HG03571 (cell line): ENCODE results near the gene TMCC1.
"Not testable (repeated sequence)": the region's sequence is repeated elsewhere in the genome, so short reads cannot be mapped to it uniquely, and the experiment has no call there.

Experiments used
- ATAC-seq: cut with Tn5 transposase; IDR thresholded peaks from one replicate; pipeline ENCODE4 v1.9.1; 2021; ENCODE audit not compliant: unreplicated experiment

TMCC1 gene

DNA sequence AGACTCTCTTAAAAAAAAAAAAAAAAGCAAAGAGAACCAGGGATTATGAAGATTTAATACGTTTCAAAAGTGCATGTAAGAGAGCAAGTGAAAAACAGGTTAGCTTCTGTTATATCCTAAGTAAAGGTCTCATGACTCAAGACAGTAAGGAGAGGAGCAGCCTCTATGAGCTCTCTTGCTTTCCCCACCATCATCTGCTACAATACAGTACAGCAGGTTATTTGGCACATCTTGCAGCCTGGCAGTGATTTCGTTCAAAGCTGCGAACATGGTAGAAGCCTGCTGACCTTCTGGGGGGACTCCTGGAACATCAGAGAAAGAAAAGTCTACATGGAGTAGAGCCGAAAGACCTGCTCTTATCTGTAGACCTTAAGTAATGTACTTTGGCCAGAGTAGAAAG lies 157.9 kb downstream of the TMCC1 start:
- ATAC-seq, result no peak

DNA sequence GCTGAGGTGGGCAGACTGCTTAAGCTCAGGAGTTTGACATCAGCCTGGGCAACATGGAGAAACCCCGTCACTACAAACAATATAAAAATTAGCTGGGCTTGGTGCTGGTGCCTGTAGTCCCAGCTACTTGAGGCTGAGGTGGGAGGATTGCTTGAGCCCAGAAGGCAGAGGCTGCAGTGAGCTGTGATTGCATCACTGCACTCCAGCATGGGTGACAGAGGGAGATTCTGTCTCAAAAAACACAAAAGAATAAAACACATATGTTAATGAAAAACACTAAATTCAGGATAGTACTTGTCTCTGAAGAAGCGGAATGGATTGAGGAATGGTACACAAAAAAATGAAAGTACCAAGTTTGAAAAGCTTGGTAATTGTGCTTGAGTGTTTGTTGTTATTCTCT lies 159.1 kb downstream of the TMCC1 start:
- no peak for ATAC-seq

DNA sequence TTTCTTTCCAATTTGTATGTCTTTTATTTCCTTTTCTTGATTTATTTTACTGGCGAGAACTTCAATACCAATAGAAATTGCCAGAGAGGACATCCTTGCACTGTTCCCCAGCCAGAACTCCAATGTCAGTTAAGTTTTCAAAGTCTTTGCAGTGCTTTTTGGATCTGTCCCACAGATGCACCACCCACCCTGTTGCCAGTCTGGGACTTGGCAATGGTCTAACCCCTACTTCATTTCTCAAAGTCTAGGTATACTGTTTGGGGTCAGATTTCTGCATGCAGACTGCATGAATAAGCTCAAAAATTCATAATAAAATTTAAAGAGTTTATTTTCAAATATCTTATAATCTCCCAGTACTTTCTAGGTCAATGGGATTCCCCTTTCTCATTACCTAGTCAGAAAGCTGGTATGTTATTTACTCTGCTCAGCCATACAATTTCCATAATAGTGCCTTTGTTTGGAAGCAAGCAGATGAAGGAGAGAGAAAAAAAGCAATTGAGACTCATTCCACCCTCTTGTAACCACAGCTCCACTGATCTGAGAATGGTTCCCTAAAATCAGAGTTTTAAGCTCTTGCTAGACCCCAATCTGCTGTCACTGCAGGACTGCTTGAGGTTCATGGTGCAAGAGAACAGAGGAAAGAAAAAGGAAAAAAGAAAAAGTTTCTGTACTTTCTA lies 161.2 kb downstream of the TMCC1 start:
- ATAC-seq, result no peak

DNA sequence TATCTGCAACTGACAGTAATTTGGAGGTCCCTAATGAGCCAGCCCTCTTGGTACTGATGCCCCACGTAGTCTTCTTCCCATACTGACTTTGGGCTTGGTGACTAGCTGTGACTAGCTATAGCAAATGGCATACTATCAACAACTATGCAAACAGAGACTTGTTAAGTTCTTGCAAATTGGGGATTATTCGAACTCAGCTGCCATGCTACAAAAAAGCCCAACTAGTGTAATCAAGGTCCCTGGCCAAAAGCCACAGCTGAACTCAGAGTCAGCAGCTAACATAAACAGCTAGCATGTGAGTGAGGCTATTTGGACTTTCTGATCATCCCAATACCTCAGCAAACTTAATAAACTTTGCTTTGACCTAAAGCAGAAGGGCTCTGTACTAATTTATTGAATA lies 165.8 kb downstream of the TMCC1 start:
- no peak for ATAC-seq

DNA sequence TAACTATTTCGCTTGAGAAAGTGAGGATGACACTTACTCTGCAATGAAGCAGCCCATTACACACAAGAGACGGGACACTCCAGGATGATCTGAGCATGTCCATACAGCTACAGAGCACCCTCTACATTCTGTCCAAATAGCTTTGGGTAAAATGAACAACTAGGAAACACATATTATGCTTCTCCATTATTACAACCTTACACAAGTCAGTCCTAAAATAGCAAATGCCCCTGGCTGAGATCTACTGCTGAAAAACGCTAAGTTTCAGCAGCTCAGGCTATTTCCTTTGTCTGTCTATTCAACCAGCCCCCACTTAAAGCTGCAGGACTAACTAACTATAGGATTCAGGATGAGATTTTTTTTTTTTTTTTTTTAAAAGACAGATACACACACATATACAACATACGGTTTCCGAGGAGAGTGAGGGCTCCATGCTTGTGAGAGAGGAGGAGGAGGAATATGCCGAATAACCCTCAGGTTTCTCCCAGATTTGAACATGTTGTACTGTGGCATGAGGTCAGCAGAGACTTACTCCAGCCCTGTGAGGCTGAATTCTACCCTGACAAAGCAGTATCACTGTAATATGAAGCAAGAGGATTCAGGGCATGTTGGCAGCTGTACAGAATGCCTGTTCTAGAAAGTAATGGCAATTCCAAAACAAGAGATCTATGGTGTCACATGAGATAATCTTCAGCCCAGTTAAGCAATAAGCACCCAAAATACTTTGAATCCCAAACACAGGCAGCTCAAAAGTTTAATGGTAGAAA lies 169.8 kb downstream of the TMCC1 start:
- no peak for ATAC-seq

DNA sequence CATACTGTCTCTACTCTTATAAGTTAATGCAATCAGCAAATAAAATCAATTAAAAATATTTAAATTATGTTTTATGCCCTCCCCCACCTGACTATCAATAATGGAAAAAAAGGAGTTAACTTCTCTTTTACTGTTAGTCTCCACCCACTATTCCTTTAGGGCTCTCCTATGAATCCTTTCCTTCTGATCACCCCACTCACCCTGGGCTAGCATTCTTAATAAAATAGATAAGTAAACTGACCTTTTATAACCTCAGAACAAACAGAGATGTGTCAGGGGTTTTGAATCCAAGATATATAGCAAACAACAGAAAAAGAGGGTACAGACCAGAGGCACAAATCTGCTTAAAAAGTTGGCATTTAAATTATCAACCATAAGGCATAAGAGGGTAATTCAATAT lies 171.0 kb downstream of the TMCC1 start:
- ATAC-seq, result no peak

DNA sequence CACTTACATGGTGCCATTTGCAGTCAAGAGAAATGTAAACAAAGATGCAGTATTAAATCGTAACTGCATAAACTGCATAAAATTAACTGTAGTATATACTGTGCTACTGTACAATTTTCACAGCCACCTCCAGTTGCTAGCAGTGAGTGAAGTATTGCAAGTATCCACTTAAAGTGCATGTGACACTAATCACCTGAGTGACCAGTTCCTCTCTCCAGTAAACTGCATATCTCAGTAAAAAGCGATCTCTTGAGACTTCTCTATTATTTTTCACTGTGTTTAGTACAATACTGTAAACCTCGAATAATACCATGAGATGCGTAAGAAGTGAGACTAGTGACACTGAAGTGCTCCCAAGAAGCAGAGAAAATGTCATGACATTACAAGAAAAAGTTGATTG lies 175.3 kb downstream of the TMCC1 start:
- no peak for ATAC-seq

DNA sequence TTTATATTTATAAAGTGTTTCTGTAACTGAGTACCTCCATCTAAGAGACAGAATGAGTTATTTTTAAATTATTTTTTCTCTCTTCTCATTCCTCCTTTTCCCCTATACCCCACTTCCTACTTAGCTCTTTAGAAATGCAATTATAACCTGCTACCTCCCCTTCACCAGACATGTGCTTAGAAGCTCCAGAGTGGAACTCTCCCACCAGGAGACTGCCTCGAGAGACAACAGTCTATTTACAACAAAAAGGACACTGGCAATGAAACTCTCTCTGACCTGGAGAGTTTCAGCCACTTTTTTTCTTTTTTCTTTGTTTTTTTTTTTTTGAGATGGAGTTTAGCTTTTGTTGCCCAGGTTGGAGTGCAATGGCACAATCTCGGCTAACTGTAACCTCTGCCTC lies 177.7 kb downstream of the TMCC1 start:
- no peak for ATAC-seq

DNA sequence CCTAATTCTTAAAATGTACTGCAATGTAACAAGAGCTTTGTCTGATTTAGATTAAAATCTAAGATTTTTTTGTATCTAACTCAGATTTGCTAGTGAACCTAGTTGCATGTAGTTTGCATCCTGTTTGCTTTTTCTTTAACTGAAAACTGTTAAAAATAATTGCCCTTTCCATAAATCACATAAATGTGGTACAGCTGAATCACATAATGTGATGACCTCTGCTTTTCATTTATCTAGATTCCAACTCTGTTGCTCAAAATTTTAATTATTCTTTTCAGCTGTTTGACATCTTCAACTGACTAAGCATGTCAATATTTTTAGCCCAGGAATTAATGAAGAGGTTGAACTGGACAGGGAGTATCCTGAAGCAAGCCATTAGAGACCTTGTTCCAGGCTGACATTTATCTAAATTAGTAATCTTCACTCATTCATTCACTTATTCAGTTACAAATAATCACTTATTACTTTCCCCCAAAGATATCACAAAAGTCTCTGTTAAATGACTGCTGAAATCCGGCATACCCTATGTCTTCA lies 185.1 kb downstream of the TMCC1 start:
- no peak for ATAC-seq

DNA sequence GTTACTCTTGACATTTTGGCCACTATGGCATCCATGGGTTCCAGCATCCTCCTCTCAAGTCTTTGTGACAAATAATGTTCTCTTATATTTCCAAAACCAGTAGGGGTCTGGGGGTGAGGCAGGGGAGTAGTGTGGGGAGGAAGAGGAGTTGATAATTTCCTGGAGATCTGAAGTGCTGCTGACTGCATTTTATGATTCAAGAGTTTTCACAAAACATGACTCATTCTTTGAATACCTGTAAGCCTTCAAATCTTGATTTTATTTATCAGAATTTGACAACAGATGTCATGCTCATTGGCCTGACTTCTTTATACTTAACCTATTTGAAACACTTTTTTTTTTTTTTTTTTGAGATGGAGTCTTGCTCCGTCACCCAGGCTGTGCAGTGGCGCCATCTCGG lies 188.2 kb downstream of the TMCC1 start:
- no peak for ATAC-seq

DNA sequence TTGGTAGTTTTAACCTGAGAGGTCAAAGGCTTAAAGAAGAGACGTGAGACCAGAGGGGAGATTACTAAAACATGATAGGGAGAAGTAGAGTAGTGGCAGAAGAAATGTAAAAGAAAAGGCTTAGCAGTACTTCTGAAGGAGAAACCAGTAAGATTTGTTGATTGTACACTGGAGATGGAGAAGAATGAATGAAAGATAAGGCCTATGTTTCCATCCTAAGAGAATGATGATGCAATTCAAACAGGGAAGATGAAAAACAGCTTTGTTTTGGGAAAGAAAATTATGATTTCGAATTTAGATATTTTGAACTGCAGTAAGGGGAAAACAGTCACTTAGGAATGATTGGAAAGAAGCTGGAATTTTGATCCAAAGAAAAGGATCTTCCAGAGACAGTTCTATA lies 189.6 kb downstream of the TMCC1 start:
- no peak for ATAC-seq

DNA sequence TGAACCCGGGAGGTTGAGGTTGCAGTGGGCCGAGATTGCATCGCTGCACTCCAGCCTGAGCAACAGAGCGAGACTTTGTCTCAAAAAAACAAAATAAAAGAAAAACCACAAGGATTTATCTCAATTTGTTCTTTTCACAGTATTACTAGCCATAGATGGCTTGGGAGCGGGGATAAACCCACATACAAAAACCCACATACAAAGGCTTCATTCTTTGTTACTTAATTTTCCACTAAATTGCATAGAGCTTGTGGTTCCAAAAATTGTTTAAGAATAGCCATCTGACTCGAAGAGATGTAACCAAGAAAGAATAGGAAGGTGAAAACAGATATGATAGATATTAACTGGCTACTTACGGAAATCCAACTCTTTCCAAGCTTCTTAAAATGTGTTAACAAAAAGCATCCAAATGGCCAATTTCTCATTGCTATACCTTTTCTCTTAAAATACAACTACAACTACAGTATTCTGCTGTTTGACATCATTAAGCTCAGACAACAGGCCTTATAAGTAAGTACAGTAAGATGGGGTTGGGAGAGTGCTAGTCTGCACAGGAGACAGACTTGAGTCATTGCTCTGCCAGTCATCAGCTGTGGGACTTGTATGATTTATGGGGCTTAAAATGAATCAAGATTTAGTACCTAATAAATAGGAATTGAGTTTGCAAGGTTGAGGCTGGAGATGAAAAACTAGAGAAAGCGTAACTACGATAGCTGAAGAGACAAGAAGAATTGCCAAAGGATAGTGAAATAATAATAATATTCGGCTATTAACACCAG lies 190.4 kb downstream of the TMCC1 start:
- ATAC-seq, result no peak

DNA sequence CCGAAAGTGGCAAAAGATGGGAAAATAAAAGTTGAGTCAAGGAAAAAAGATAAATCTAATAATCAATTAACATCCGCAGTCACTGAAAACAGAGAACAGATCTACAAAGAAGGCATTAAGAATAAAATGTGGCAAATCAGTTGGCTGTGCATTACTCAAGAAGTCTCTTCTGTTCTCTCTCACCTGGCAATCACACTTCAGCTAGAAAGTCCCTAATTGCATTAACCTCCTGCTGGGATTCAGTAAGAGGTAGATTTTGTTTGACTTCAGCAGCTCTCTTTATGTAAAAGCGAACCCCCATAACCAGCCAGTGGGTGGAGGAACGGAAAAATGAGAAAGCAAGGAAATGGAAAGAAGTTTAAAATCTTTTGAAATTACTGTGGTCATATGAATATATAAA lies 192.3 kb downstream of the TMCC1 start:
- ATAC-seq, result no peak

DNA sequence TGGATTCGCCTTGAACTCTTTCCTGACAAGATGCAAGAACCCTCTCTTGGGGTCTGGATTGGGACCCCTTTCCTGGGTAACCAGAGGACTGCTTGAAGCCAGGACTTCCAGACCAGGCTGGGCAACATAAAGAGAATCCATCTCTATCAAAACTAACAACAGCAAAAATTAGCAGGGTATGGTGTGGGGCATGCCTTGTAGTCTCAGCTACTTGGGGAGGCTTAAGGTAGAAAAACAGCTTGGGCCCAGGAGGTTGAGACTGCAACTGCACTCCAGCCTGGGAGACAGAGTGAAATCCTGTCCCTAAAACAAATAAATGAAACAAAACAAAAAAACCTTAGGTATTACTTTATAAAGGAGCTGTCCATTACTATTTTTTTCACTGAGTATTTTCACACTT lies 193.9 kb downstream of the TMCC1 start:
- ATAC-seq, result no peak

DNA sequence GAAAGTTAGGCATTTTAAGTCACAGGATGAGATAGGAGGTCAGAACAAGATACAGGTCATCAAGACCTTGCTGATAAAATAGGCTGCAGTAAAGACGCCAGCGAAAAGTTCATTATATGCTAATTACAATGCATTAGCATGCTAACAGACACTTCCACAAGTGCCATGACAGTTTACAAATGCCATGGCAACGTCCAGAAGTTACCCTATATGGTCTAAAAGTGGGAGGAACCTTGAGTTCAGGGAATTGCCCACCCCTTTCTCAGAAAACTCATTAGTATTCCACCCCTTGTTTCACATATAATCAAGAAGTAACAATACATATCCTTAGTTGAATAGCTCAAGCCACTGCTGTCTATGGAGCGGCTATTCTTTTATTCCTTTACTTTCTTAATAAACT lies 194.3 kb downstream of the TMCC1 start:
- no peak for ATAC-seq

DNA sequence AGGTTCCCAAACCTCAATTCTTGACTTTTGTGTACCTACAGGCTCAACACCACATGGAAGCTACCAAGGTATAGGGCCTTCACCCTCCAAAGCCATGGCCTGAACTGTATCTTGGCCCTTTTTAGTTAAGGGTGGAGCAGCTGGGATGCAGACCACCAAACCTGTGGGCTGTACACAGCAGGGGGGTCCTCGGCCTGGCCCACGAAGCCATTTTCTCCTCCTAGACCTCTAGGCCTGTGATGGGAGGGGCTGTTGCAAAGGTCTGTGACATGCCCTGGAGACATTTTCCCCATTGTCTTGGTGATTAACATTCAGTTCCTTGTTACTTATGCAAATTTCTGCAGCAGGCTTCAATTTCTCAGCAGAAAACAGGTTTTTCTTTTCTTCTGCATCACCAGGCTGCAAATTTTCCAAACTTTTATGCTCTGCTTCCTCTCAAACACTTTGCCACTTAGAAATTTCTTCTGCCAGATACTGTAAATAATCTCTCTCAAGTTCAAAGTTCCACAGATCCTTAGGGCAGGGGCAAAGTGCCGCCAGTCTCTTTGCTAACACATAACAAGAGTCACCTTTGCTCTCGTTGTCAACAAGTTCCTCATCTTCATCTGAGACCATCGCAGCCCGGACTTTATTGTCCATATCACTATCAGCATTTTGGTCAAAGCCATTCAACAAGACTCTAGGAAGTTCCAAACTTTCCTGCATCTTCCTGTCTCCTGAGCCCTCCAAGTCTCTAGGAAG lies 196.1 kb downstream of the TMCC1 start:
- no peak for ATAC-seq

DNA sequence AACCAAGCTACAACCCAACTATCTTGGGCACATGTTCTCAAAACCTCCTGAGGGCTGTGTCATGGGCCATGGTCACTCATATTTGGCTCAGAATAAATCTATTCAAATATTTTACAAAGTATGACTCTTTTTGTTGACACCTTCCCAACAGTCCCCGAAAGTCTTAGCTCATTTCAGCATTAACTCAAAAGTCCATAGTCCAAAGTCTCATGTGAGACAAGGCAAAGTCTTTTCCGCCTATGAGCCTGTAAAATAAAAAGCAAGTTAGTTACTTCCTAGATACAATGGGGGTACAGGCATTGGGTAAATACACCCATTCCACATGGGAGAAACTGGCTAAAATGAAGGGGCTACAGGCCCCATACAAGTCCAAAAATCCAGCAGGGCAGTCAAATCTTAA lies 197.1 kb downstream of the TMCC1 start:
- not testable (repeated sequence) for ATAC-seq

DNA sequence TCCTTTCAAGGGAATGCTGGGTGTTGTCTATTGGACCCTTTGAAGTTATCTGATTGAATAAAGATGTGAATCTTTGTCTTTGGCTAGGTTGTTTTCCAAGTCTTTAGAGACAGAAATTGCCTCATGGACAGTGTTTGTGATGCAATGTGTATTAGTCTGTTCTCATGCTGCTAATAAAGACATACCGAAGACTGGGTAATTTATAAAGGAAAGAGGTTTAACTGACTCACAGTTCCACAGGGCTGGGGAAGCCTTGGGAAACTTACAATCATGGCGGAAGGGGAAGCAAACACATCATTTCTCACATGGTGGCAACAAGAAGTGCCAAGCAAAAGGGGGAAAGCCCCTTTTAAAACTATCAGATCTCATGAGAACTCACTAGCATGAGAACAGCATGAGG lies 198.3 kb downstream of the TMCC1 start:
- ATAC-seq, result no peak

DNA sequence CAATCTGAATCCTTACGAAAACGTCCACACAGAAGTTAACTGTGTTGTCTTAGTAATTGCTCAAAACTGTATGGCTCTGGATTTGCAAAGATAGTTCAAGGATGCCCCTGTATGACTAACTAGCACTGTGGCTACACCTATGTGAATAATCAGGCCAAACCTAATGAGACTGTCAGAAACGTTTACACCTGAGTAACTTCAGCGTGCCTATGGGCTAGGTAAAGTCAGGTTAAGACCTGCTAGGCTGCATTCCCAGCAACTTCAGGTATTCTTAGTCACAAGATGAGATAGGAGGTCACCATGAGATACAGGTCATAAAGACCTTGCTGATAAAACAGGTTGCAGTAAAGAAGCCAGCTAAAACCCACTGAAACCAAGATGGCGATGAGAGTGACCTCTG lies 199.3 kb downstream of the TMCC1 start:
- ATAC-seq, result no peak

DNA sequence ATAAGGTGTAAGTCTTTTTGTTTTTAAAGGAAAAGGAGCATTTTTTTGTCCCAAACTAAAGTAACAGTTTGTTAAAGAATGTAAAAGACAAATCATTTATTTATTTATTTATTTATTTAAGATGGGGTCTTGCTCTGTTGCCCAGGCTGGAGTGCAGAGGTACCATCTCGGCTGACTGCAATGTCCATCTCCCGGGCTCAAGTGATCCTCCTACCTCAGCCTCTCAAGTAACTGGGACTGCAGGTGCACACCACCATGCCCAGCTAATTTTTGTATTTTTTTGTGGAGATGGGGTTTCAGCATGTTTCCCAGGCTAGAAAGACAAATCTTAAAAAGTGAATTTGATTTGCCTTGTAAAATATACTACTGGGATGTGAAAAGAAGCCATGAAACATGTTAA lies 200.8 kb downstream of the TMCC1 start:
- no peak for ATAC-seq

DNA sequence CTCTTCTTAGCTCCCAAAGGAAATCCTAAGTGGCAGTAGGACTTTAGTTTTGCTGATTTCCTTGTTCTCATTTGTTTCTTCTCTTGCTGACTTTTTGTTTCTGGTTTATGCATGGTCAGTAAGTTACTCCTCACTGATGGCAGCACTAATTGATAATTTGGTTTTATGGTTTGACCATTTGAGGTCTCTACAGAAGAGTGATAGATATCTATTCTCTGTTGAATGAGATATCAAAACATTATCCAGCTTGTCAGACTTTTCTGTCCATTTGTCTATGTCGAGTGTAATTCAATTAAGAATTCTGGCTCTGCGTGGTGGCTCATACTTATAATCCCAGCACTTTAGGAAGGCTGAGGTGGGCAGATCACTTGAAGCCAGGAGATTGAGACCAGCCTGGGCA lies 202.5 kb downstream of the TMCC1 start:
- ATAC-seq, result no peak
